SK-N-SH (cell line): Measurements from ENCODE around the gene USP31. TPM values are rescaled to one million over a fixed set of nuclear protein-coding genes. Genes with fewer than 3 reads are reported as not detected.

Experiments
- CTCF ChIA-PET: fragments of 300-600, 350-600 bp; formaldehyde crosslinking; extraction: SDS; loops from one replicate; lab custom pipeline; 2021; lab: Yijun Ruan, JAX
- POLR2A ChIA-PET: fragments of 350-600 bp; sonication (Branson Sonifier 250); formaldehyde crosslinking; extraction: SDS; loops from one replicate; lab custom pipeline; 2020; ENCODE audit warnings: antibody characterized with exemption, inconsistent platforms; lab: Yijun Ruan, JAX
- DNase-seq: peaks from one replicate; pipeline ENCODE4 v3.0.0; 2012
- H2AFZ ChIP-seq: fragments of 200-600 bp; sonication (generic); 2 replicates; pipeline ENCODE4 v1.8.1; 2016; ENCODE audit warnings: antibody characterized with exemption, mild to moderate bottlenecking, low read depth
- H3F3A ChIP-seq: fragments of 200-600 bp; sonication (generic); replicated peaks from 2 replicates; pipeline ENCODE3; 2016; ENCODE audit warnings: antibody characterized with exemption, mild to moderate bottlenecking; ENCODE audit not compliant: insufficient read depth
- H3K27ac ChIP-seq, 2 experiments: fragments of 200-500 bp in 1 of 2; fragments of 200-600 bp in 1 of 2; sonication (Bioruptor generic) in 1 of 2; sonication (generic), shearing (Covaris generic) in 1 of 2; 2 replicates each; pipeline versions ENCODE4 v1.5.1 to v1.6.1; 2014 to 2016; ENCODE audit warnings: low read depth in 2 of 2, inconsistent platforms in 1 of 2, low read length in 1 of 2, mild to moderate bottlenecking in 1 of 2, mixed read lengths in 1 of 2
- H3K27me3 ChIP-seq: fragments of 200-600 bp; sonication (generic), shearing (Covaris generic); 2 replicates; pipeline ENCODE4 v1.6.1; 2016; ENCODE audit warnings: mixed run types; ENCODE audit not compliant: insufficient read depth
- H3K36me3 ChIP-seq, 2 experiments: fragments of 200-500 bp in 1 of 2; fragments of 200-600 bp in 1 of 2; sonication (Bioruptor generic) in 1 of 2; sonication (generic) in 1 of 2; replicated peaks in 1 of 2; 2 replicates each; pipeline versions ENCODE3 to v1.5.1; 2014 to 2016; ENCODE audit warnings: low read length in 1 of 2, mild to moderate bottlenecking in 1 of 2; ENCODE audit not compliant: insufficient read depth in 2 of 2, control insufficient read depth in 1 of 2
- H3K4me1 ChIP-seq, 2 experiments: fragments of 200-500 bp in 1 of 2; fragments of 200-600 bp in 1 of 2; sonication (Bioruptor generic) in 1 of 2; sonication (generic), shearing (Covaris generic) in 1 of 2; 2 replicates each; pipeline versions ENCODE4 v1.5.1 to v1.6.1; 2014 to 2016; ENCODE audit warnings: low read depth in 1 of 2, low read length in 1 of 2, mixed run types in 1 of 2; ENCODE audit not compliant: insufficient read depth in 2 of 2, control insufficient read depth in 1 of 2
- H3K4me2 ChIP-seq: fragments of 200-600 bp; sonication (generic), shearing (Covaris generic); 2 replicates; pipeline ENCODE4 v1.6.1; 2017; ENCODE audit warnings: mixed run types
- H3K4me3 ChIP-seq, 2 experiments: fragments of 200-500 bp in 1 of 2; fragments of 200-600 bp in 1 of 2; sonication (Bioruptor generic) in 1 of 2; sonication (generic), shearing (Covaris generic) in 1 of 2; 2 replicates each; pipeline versions ENCODE4 v1.5.1 to v1.8.1; 2014 to 2016; ENCODE audit warnings: low read depth in 2 of 2, inconsistent platforms in 1 of 2, low read length in 1 of 2, mild to moderate bottlenecking in 1 of 2, mixed read lengths in 1 of 2, moderate library complexity in 1 of 2
- H3K79me2 ChIP-seq: fragments of 200-600 bp; sonication (generic); 2 replicates; pipeline ENCODE4 v1.8.1; 2017; ENCODE audit warnings: mild to moderate bottlenecking; ENCODE audit not compliant: insufficient read depth
- H3K9ac ChIP-seq: fragments of 200-600 bp; sonication (generic); 2 replicates; pipeline ENCODE4 v1.6.1; 2017; ENCODE audit warnings: mixed run types
- H3K9me2 ChIP-seq: fragments of 200-600 bp; sonication (generic); 2 replicates; pipeline ENCODE4 v1.6.1; 2017; ENCODE audit warnings: mixed run types
- H3K9me3 ChIP-seq: fragments of 200-600 bp; sonication (generic); 2 replicates; pipeline ENCODE4 v1.6.1; 2017; ENCODE audit warnings: mixed run types, mild to moderate bottlenecking, moderate library complexity
- H4K20me1 ChIP-seq: fragments of 200-600 bp; sonication (generic); 2 replicates; pipeline ENCODE4 v1.6.1; 2017; ENCODE audit warnings: mild to moderate bottlenecking, mixed run types; ENCODE audit not compliant: insufficient read depth
- CHD2 ChIP-seq: fragments of 150-350 bp; IDR thresholded peaks from 2 replicates; pipeline ENCODE4 v1.6.1; 2018; ENCODE audit warnings: low read length; ENCODE audit not compliant: partially characterized antibody
- EZH2phosphoT487 ChIP-seq: fragments of 200-600 bp; sonication (generic); IDR thresholded peaks from 2 replicates; pipeline ENCODE4 v1.6.1; 2017; ENCODE audit warnings: low read depth, mixed run types, mild to moderate bottlenecking, antibody characterized with exemption, moderate library complexity, borderline replicate concordance
- FOXJ3 ChIP-seq: sonication (generic); formaldehyde crosslinking; IDR thresholded peaks from 2 replicates; pipeline ENCODE4 v1.5.1; 2020; ENCODE audit warnings: mild to moderate bottlenecking, missing genetic modification reagents
- MAX ChIP-seq: IDR thresholded peaks from 2 replicates; pipeline ENCODE4 v1.4.0; 2012; ENCODE audit warnings: low read depth
- MXI1 ChIP-seq: IDR thresholded peaks from 2 replicates; pipeline ENCODE4 v1.6.1; 2012; ENCODE audit warnings: mild to moderate bottlenecking, low read depth, low read length, improper control_type of control experiment
- POLR2AphosphoS5 ChIP-seq: IDR thresholded peaks from 2 replicates; pipeline ENCODE4 v1.6.1; 2012; ENCODE audit warnings: low read depth, low read length
- RAD21 ChIP-seq: IDR thresholded peaks from 2 replicates; pipeline ENCODE4 v1.6.1; 2012; ENCODE audit warnings: mild to moderate bottlenecking, low read length
- RCOR1 ChIP-seq: fragments of 150-350 bp; IDR thresholded peaks from 2 replicates; pipeline ENCODE4 v1.6.1; 2017; ENCODE audit warnings: antibody characterized with exemption, low read length
- REST ChIP-seq: IDR thresholded peaks from 2 replicates; pipeline ENCODE4 v1.6.1; 2012; ENCODE audit warnings: mild to moderate bottlenecking, low read depth, low read length, moderate library complexity
- RFX5 ChIP-seq: IDR thresholded peaks from 2 replicates; pipeline ENCODE4 v1.6.1; 2012; ENCODE audit warnings: mild to moderate bottlenecking, improper control_type of control experiment, low read length
- RXRA ChIP-seq: IDR thresholded peaks from 2 replicates; pipeline ENCODE4 v1.4.0; 2012; ENCODE audit warnings: low read depth, mild to moderate bottlenecking, borderline replicate concordance
- SIN3A ChIP-seq: IDR thresholded peaks from 2 replicates; pipeline ENCODE4 v1.6.1; 2012; ENCODE audit warnings: low read depth, mild to moderate bottlenecking, low read length, moderate library complexity, borderline replicate concordance
- USF2 ChIP-seq: fragments of 150-350 bp; IDR thresholded peaks from 2 replicates; pipeline ENCODE4 v1.6.1; 2017; ENCODE audit warnings: antibody characterized with exemption, low read length, low read depth, borderline replicate concordance
- WGBS: methylation state at CpG from one replicate; pipeline ENCODE4 v1.1.6; 2017; ENCODE audit warnings: low lambda C conversion rate; 5-methylcytosine and 5-hydroxymethylcytosine counted together
- polyA plus RNA-seq, 3 experiments: library from polyadenylated mRNA; depleted of rRNA; stranded (reverse); fragments of >200 nt; gene quantifications; 2 replicates each; pipeline ENCODE4 v1.2.3, GENCODE V29; 2012

Gene USP31
- polyA plus RNA-seq, 1 of the 3 experiments (the other 2 are of a cell fraction), result 3.2 TPM

- DNase-seq, result no peak
- Histone ChIP-seq H3K4me3 (no peak overlapping the region), H3K36me3 (peaks cover 12 to 13% of the 10 kb centered on the region in 2 experiments), H3K4me1 (peaks cover 0 to 2% of the 10 kb centered on the region in 2 experiments; a peak in 1 of 4 replicates), H3K27me3 (no peaks in the 10 kb centered on the region), H3K9ac (no peak overlapping the region), H4K20me1 (no peaks in the 10 kb centered on the region; the same call in 1 of the 2 replicates), H3K4me2 (no peak overlapping the region), H3K27ac (no peak overlapping the region), H2AFZ (no peak overlapping the region), H3F3A (no peaks in the 10 kb centered on the region), H3K9me2 (no peaks in the 10 kb centered on the region), H3K9me3 (no peaks in the 10 kb centered on the region), H3K79me2 (peaks cover 65% of the 10 kb centered on the region)
- ChIA-PET CTCF (no interaction called here), POLR2A (no interaction called here)
- WGBS, result 93% methylated on average over 5 of the region's 5 CpGs
- TF ChIP-seq RAD21, result no peak
- no peak for TF ChIP-seq SIN3A
- TF ChIP-seq MAX, result no peak
- TF ChIP-seq POLR2AphosphoS5, result no peak
These were observed 38.9 kb downstream of the USP31 start for GRCh38 chr16:23110257-23110899.

GRCh38 chr16:23107936-23108335 is 41.3 kb downstream of the USP31 start:
- CTCF ChIA-PET, result interaction anchor here (0.6 to 0.9 kb wide), 2 partner anchors 14 to 47 kb away, joined by 3 read pairs; no protein-coding TSS in a partner anchor
- H4K20me1 ChIP-seq, result no peaks in the 10 kb centered on the region; the same call in 1 of the 2 replicates
- WGBS, result 97% methylated on average over 5 of the region's 5 CpGs

More at GRCh38 chr16:23107936-23108335, 41.3 kb downstream of the USP31 start:
- POLR2A ChIA-PET, result no interaction called here
- no peaks in the 10 kb centered on the region for H3K27me3 ChIP-seq
- DNase-seq, result no peak
- H3K4me3 ChIP-seq, result no peak overlapping the region
- peaks cover 48% of the 10 kb centered on the region for H3K79me2 ChIP-seq
- H3K27ac ChIP-seq, result no peak overlapping the region; a peak in 1 of 4 replicates
- H3K36me3 ChIP-seq, result peaks cover 20 to 22% of the 10 kb centered on the region in 2 experiments
- H3F3A ChIP-seq, result no peaks in the 10 kb centered on the region
- no peak overlapping the region for H3K9ac ChIP-seq
- H2AFZ ChIP-seq, result no peak overlapping the region
- H3K9me2 ChIP-seq, result no peaks in the 10 kb centered on the region
- TF ChIP-seq CHD2 (no peak), FOXJ3 (CRISPR knock-in tag) (no peak), POLR2AphosphoS5 (no peak), MXI1 (no peak), RFX5 (no peak), EZH2phosphoT487 (no peak), RCOR1 (no peak), RXRA (no peak), MAX (no peak), RAD21 (no peak), REST (no peak), USF2 (no peak)
- H3K4me2 ChIP-seq, result no peak overlapping the region
- peaks cover 0 to 4% of the 10 kb centered on the region in 2 experiments; a peak in 1 of 4 replicates for H3K4me1 ChIP-seq
- H3K9me3 ChIP-seq, result no peaks in the 10 kb centered on the region
